HepG2 (cell line): ENCODE measurements around the gene ZNF174. TPM values are rescaled to one million over a fixed set of nuclear protein-coding genes. Genes with fewer than 3 reads are reported as not detected.
A peak's percentile ranks its signal among the peaks of the same experiment; 100 is the strongest.

Experiments used
- ATAC-seq: fragments of 200-7000 bp; cut with Tn5 transposase; 3 replicates; pipeline ENCODE4 v1.9.1; 2020; ENCODE audit warnings: mild to moderate bottlenecking, moderate library complexity
- BruUV-seq: library from RNA; stranded (reverse); fragments of 400-500 nt; replicated peaks from 2 replicates; lab custom pipeline; 2021; lab: Mats Ljungman, UMichigan
- CTCF ChIA-PET: fragments of 300-600 bp; formaldehyde crosslinking; extraction: SDS; loops from one replicate; lab custom pipeline; 2021; ENCODE audit warnings: low total read pairs, inconsistent platforms, low intra/inter-chr PET ratio; lab: Yijun Ruan, JAX
- POLR2A ChIA-PET: fragments of 350-600 bp; sonication (Branson Sonifier 250); formaldehyde crosslinking; loops from one replicate; lab custom pipeline; 2020; ENCODE audit warnings: antibody characterized with exemption, inconsistent platforms; lab: Yijun Ruan, JAX
- DNase-seq: peaks from one replicate; pipeline ENCODE4 v3.0.0-alpha.2; 2015; ENCODE audit warnings: low spot score
- FAIRE-seq: peaks from 3 replicates; lab custom pipeline; 2011; peaks lifted over from hg19 to GRCh38; lab: Jason Lieb, UNC
- H2AFZ ChIP-seq: one replicate; pipeline ENCODE4 v1.6.1; 2011; ENCODE audit warnings: low read length, inconsistent platforms
- H3K27ac ChIP-seq: fragments of 300-600 bp; 3 replicates; pipeline ENCODE4 v1.8.0; 2011; ENCODE audit warnings: mixed run types, mild to moderate bottlenecking, mixed read lengths, low read length, inconsistent platforms; ENCODE audit not compliant: insufficient read depth; ENCODE audit errors: extremely low read length
- H3K27me3 ChIP-seq, 2 experiments: fragments of 200-600 bp in 1 of 2; 2 replicates in 1 of 2; 3 replicates in 1 of 2; pipeline versions ENCODE4 v1.6.0 to v1.8.0; 2011; ENCODE audit warnings: low read length in 2 of 2, mild to moderate bottlenecking in 2 of 2, moderate library complexity in 2 of 2, inconsistent platforms in 1 of 2; ENCODE audit not compliant: insufficient read depth in 2 of 2, control insufficient read depth in 1 of 2
- H3K36me3 ChIP-seq, 2 experiments: fragments of 200-600 bp in 1 of 2; replicated peaks in 1 of 2; 2 replicates in 1 of 2; 3 replicates in 1 of 2; pipeline versions ENCODE4 v1.5.1 to v1.8.0; 2011; ENCODE audit warnings: low read length in 2 of 2, inconsistent platforms in 1 of 2; ENCODE audit not compliant: insufficient read depth in 2 of 2, control insufficient read depth in 1 of 2
- H3K4me1 ChIP-seq: 2 replicates; pipeline ENCODE4 v1.5.1; 2012; ENCODE audit warnings: low read length, inconsistent platforms; ENCODE audit not compliant: insufficient read depth
- H3K4me2 ChIP-seq: 2 replicates; pipeline ENCODE4 v1.6.0; 2011; ENCODE audit warnings: low read depth, low read length, inconsistent platforms
- H3K4me3 ChIP-seq, 3 experiments: fragments of 200-600 bp in 1 of 3; sonication (generic), shearing (Covaris generic) in 1 of 3; replicated peaks in 1 of 3; 2 replicates each; pipeline ENCODE4 v1.5.1; 2011 to 2016; ENCODE audit warnings: low read length in 3 of 3, inconsistent platforms in 2 of 3, low read depth in 2 of 3, mild to moderate bottlenecking in 2 of 3, control low read depth in 1 of 3, mixed read lengths in 1 of 3; ENCODE audit not compliant: insufficient read depth in 1 of 3
- H3K79me2 ChIP-seq: one replicate; pipeline ENCODE4 v1.6.1; 2011; ENCODE audit warnings: low read length, inconsistent platforms; ENCODE audit not compliant: insufficient read depth
- H3K9ac ChIP-seq: 2 replicates; pipeline ENCODE4 v1.6.0; 2011; ENCODE audit warnings: mild to moderate bottlenecking, low read depth, low read length, inconsistent platforms; ENCODE audit not compliant: insufficient read depth
- H3K9me3 ChIP-seq: 2 replicates; pipeline ENCODE4 v1.5.1; 2012; ENCODE audit warnings: mild to moderate bottlenecking, low read length
- H4K20me1 ChIP-seq: 2 replicates; pipeline ENCODE4 v1.6.0; 2011; ENCODE audit warnings: inconsistent platforms, mild to moderate bottlenecking, low read length, moderate library complexity; ENCODE audit not compliant: insufficient read depth
- ATF5 ChIP-seq: sonication (generic); formaldehyde crosslinking; IDR thresholded peaks from 2 replicates; pipeline ENCODE4 v1.4.0; 2020; ENCODE audit warnings: mild to moderate bottlenecking, low read depth, missing genetic modification reagents
- FOXP4 ChIP-seq: sonication (generic); formaldehyde crosslinking; IDR thresholded peaks from 2 replicates; pipeline ENCODE4 v1.4.0; 2020; ENCODE audit warnings: missing genetic modification reagents
- MAZ ChIP-seq, 2 experiments: sonication (generic) in 1 of 2; formaldehyde crosslinking in 1 of 2; IDR thresholded peaks; 2 replicates each; pipeline versions ENCODE4 v1.5.0 to v1.6.1; 2012 to 2020; ENCODE audit warnings: low read depth in 2 of 2, mild to moderate bottlenecking in 2 of 2, borderline replicate concordance in 1 of 2, improper control_type of control experiment in 1 of 2, low read length in 1 of 2, missing genetic modification reagents in 1 of 2, moderate library complexity in 1 of 2
- NR2F1 ChIP-seq, 2 experiments: fragments of 450-650 bp in 1 of 2; formaldehyde crosslinking in 1 of 2; IDR thresholded peaks; 2 replicates each; pipeline versions ENCODE4 v1.5.0 to v1.6.1; 2016 to 2020; ENCODE audit warnings: mild to moderate bottlenecking in 1 of 2, missing compliant biosample characterization in 1 of 2, missing genetic modification reagents in 1 of 2, moderate library complexity in 1 of 2
- PHF8 ChIP-seq: sonication (generic); formaldehyde crosslinking; IDR thresholded peaks from 2 replicates; pipeline ENCODE4 v1.5.0; 2020; ENCODE audit warnings: missing genetic modification reagents
- ZNF280B ChIP-seq: sonication (generic); formaldehyde crosslinking; IDR thresholded peaks from 2 replicates; pipeline ENCODE4 v1.5.0; 2020; ENCODE audit warnings: missing genetic modification reagents, mild to moderate bottlenecking, borderline replicate concordance
- ZNF556 ChIP-seq: sonication (generic); formaldehyde crosslinking; IDR thresholded peaks from 2 replicates; pipeline ENCODE4 v1.4.0; 2020; ENCODE audit warnings: mild to moderate bottlenecking, missing genetic modification reagents, borderline replicate concordance
- ZNF605 ChIP-seq: sonication (generic); formaldehyde crosslinking; IDR thresholded peaks from 2 replicates; pipeline ENCODE4 v1.8.0; 2022; ENCODE audit warnings: mild to moderate bottlenecking, missing genetic modification reagents
- ZNF672 ChIP-seq: sonication (generic); formaldehyde crosslinking; IDR thresholded peaks from 2 replicates; pipeline ENCODE4 v1.8.1; 2022; ENCODE audit warnings: missing genetic modification reagents
- ZNF768 ChIP-seq: sonication (generic); formaldehyde crosslinking; IDR thresholded peaks from 2 replicates; pipeline ENCODE4 v1.4.0; 2020; ENCODE audit warnings: missing genetic modification reagents
- ZSCAN5A ChIP-seq: sonication (generic); formaldehyde crosslinking; IDR thresholded peaks from 2 replicates; pipeline ENCODE4 v1.8.0; 2022; ENCODE audit warnings: mild to moderate bottlenecking, missing genetic modification reagents, borderline replicate concordance
- WGBS: methylation state at CpG from one replicate; pipeline ENCODE4 v1.1.6; 2017; ENCODE audit warnings: low lambda C conversion rate; 5-methylcytosine and 5-hydroxymethylcytosine counted together
- in situ Hi-C: cut with HindIII; loops from 2 replicates; pipeline ENCODE4 v1.10.0; 2017; ENCODE audit warnings: low pct_unique_long_range_greater_than_20kb; ENCODE audit not compliant: extremely low pct_ligation_motif_present
- intact Hi-C: fragments of 100-400 bp; cut with micrococcal nuclease; formaldehyde crosslinking; loops from one replicate; pipeline ENCODE4 v1.10.0; 2022; ENCODE audit not compliant: unreplicated experiment
- polyA plus RNA-seq, 8 experiments: library from polyadenylated mRNA; depleted of rRNA in 3 of 8; stranded (reverse) in 7 of 8; unstranded in 1 of 8; fragments of >200 nt; fragmentation: Illumina TruSeq in 4 of 8; extraction: Trizol in 4 of 8; gene quantifications; 2 replicates each; pipeline versions ENCODE4 v1.2.1 to v1.2.3, GENCODE V29; 2011 to 2016; ENCODE audit warnings: low read depth in 4 of 8, missing spikeins in 1 of 8, mixed read lengths in 1 of 8; ENCODE audit not compliant: insufficient read depth in 1 of 8
- total RNA-seq, 5 experiments: library from RNA; depleted of rRNA; stranded (reverse); fragments of >200 nt; fragmentation: Illumina TruSeq; extraction: Trizol; gene quantifications; 2 replicates each; pipeline ENCODE4 v1.2.3, GENCODE V29; 2016; ENCODE audit warnings: low read depth in 1 of 5

The ZNF174 gene
- total and polyA plus RNA-seq, 2 of the 13 experiments (the other 11 are each of a cell fraction or from before 2014, with no cell fraction given) = 8.3 to 10.6 TPM

GRCh38 chr16:3443108-3444031 is 42.4 kb downstream of the ZNF174 start, which contains the start of the genes NAA60 and ZNF597 (continued):
- TF ChIP-seq ZNF280B (CRISPR knock-in tag) = no peak
- TF ChIP-seq ZNF768 (CRISPR knock-in tag) = no peak
- TF ChIP-seq ZNF605 = 0 out of 2 replicates have a peak, but pooled peaks have one; percentile 16
- no peak for TF ChIP-seq ZNF556 (CRISPR knock-in tag)
- peak; percentile 78 for TF ChIP-seq PHF8 (CRISPR knock-in tag)
- TF ChIP-seq ZNF672 (CRISPR knock-in tag) = no peak
- no peak for TF ChIP-seq FOXP4
- TF ChIP-seq, all 625 proteins: peak for 60

- Histone ChIP-seq H3K4me3 (peak overlapping the region; percentile 63 to 76 (median 63); a peak in 5 of 6 replicates), H2AFZ (no peak overlapping the region), H4K20me1 (no peaks in the 10 kb centered on the region; the same call in 1 of the 2 replicates), H3K4me1 (peaks cover 61% of the 10 kb centered on the region), H3K9me3 (no peaks in the 10 kb centered on the region), H3K79me2 (peaks cover 37% of the 10 kb centered on the region), H3K36me3 (peaks cover 0 to 2% of the 10 kb centered on the region in 2 experiments; a peak in 1 of 5 replicates), H3K4me2 (peak overlapping the region; percentile 63), H3K27ac (peak overlapping the region; percentile 78), H3K9ac (peak overlapping the region; percentile 88), H3K27me3 (no peaks in the 10 kb centered on the region; a peak in 1 of 5 replicates)
- WGBS = 62% methylated on average over 10 of the region's 10 CpGs
- BruUV-seq = TSS peak; percentile 90
- ATAC-seq (peak; percentile 84), DNase-seq (peak; percentile 72), FAIRE-seq (peak; percentile 53)
- ChIA-PET CTCF (no interaction called here), POLR2A (interaction anchor here (1.0 to 3.0 kb wide), 9 partner anchors 9 to 185 kb away, joined by 3 to 46 read pairs (median 5); partner anchors contain the start of genes ZNF174 and ZSCAN32)
- in situ Hi-C loops (no loop called here), intact Hi-C loops (loop anchor here (5.0 kb wide), 1 partner anchor 42 kb away; the partner anchor contains the start of genes ZNF174 and ZSCAN32)
- TF ChIP-seq ZSCAN5A (CRISPR knock-in tag) (no peak), MAZ (IDR thresholded peaks at IDR 0.05; ENCODE audit: borderline replicate concordance, low read depth, low read length) (no peak), MAZ (CRISPR knock-in tag; IDR thresholded peaks at IDR 0.05; ENCODE audit: low read depth) (0 out of 2 replicates have a peak, but pooled peaks have one; percentile 8), ATF5 (0 out of 2 replicates have a peak, but pooled peaks have one; percentile 35), NR2F1 (CRISPR knock-in tag; IDR thresholded peaks at IDR 0.05) (no peak)
Measured at GRCh38 chr16:3444032-3444388, 43.0 kb downstream of the ZNF174 start.
